ENCODE results near the gene BUD13.

Gene BUD13

DNA sequence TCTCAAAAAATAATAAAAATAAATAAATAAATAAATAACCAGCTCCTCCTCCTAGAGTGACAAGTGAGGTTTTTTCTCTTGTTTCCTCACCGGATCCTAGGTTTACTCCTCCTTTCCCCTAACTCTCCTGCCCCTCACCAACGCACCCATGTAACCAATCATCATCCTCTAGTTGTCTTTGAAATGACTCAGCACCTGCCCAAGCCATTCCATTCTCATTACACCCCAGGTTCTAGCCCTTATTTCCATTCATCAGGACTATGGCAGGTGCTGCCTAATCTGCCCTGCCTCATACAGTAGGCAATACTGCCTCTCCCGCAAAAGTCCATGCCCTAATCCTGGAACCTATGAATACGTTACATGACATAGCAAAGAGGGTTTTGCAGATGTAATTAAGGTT lies 60.4 kb downstream of the BUD13 start:
- DNase-seq = no peak

DNA sequence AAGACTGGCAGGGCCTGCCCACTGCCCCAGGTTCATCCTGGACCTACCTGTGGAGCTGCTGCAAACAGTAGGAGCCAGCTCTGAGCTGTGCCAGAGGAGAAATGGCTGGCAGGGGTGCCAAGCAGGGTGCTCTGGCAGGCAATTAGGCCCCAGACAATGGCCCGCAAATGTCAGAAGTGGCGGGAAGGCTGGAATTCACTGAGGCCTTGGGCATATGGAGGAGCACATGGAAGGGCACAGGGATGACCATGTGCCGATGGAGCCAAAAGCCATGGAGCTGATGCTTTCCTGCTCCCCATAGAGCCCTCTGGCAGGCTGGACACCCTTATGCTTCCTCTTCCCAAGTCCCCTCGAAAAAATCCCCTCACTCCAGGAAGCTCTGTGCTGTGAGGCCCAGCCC lies 62.0 kb downstream of the BUD13 start:
- DNase-seq = no peak

GRCh38 chr11:116710001-116710674 lies 62.6 kb downstream of the BUD13 start:
- no peak for DNase-seq

DNA sequence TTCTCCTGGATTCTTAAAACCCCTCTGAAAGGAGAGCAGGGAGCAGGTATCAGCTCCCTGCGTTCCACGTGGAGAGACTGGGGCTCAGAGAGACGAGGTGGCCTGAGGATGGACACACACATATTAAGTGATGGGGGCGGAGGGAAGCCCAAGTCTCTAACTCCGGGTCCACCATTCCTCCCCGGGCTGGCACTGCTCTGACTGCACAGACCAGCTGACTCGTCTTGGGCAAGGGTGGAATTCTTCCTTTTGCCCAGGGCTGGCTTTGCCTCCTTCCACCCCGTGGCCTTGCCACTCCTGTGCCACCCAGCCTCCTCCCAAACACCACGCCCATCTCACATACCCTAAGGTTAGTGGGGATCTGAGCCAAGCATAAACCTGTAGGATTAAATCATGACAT lies 65.0 kb downstream of the BUD13 start:
- no peak for DNase-seq

- DNase-seq = no peak
Observed at GRCh38 chr11:116707161-116707629, 65.6 kb downstream of the BUD13 start.

DNA sequence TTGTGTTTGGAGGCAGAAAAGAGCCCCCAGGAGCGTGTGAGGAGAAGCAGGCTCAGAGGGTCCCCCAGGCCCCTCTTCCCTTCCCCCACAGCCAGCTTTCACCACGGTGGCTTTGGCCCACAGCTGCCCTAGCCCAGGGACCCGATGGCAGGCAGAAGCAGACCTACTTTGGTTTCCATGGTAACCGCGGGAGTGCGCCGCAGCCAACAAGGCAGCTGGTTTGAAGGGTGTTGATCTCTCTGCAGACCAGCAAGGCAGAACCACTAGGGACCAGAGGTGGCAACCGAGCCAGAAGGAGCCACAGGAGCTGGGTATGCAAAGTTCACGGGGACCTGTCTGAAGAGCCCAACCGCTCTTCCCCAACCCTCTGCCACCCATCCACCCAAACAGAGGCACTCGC lies 69.4 kb downstream of the BUD13 start:
- no peak for DNase-seq

- DNase-seq = no peak
Observed at GRCh38 chr11:116702772-116703385, 69.9 kb downstream of the BUD13 start.

DNA sequence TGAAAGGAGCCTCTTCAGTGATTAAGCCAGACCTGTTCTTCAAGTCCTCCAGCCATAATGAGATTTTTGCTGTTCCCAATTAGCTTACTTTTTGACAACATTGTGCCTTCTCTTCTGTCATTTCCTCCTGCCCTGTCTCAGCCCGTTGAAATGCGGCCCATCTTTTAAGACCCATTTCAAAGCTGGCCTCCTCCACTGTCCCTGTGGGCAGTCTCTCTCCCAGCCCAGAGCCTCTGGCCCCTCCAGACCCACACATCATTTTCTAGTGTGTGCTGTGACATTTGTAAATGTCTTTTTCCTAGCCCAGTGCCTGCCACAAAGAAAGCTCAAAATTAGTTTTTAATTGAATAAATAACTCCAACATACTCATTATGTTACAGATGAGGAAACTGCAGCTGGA lies 70.9 kb downstream of the BUD13 start:
- no peak for DNase-seq

DNA sequence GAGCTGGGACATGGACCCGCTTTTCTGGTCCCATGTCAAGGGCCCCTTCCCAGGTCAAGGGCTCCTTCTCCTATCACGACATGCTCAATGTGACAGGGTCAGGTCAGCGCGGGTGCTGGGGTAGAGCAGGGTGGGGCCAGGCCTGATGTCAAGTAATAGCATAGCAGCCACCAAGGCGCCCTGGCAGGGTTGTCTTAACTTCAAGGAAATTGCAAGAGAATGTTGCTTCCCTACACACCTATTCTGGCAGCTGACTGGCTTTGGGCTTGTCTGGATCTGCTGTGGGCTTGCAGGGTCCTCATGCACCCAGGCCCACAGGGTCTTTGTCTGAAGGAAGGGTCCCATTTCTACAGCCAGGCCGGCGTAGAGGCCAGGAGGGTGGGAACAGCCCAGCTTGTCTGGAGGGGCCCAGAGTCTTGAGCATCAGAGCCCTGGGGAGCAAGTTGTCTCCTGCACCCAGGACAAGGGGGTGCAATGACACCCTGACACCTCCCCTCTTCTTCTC lies 71.4 kb downstream of the BUD13 start:
- DNase-seq = no peak

- no peak for DNase-seq
Observed at GRCh38 chr11:116700586-116701220, 72.1 kb downstream of the BUD13 start.

Data from T1000 (cell line).